GM12878 (cell line): ENCODE results near the gene UNC13B. TPM values are rescaled to one million over a fixed set of nuclear protein-coding genes. Genes with fewer than 3 reads are reported as not detected.

Experiments used
- ATAC-seq: fragments of 200-7000 bp; cut with Tn5 transposase; 3 replicates; pipeline ENCODE4 v1.9.1; 2020; ENCODE audit warnings: mild to moderate bottlenecking, moderate library complexity
- BruUV-seq: library from RNA; stranded (reverse); fragments of 400-500 nt; replicated peaks from 2 replicates; lab custom pipeline; 2021; lab: Mats Ljungman, UMichigan
- CTCF ChIA-PET: fragments of 300-600 bp; sonication (Branson Sonifier 250); formaldehyde crosslinking; extraction: SDS; loops from one replicate; lab custom pipeline; 2021; ENCODE audit warnings: inconsistent platforms; lab: Yijun Ruan, JAX
- POLR2A ChIA-PET: fragments of 350-600 bp; formaldehyde crosslinking; extraction: SDS; loops from one replicate; lab custom pipeline; 2021; ENCODE audit warnings: inconsistent platforms; lab: Charles Lee
- RAD21 ChIA-PET: fragments of 300-600 bp; sonication (Branson Sonifier 250); formaldehyde crosslinking; loops from one replicate; lab custom pipeline; 2023; ENCODE audit warnings: antibody characterized with exemption; ENCODE audit not compliant: unreplicated experiment; lab: Charles Lee
- SMC1A ChIA-PET: fragments of 300-600 bp; sonication (Branson Sonifier 250); formaldehyde crosslinking; loops from one replicate; lab custom pipeline; 2023; ENCODE audit not compliant: unreplicated experiment, uncharacterized antibody; lab: Charles Lee
- DNase-seq: peaks from one replicate; pipeline ENCODE4 v3.0.0-alpha.2; 2011; ENCODE audit warnings: low read depth, low spot score
- FAIRE-seq: peaks from 3 replicates; lab custom pipeline; 2011; peaks lifted over from hg19 to GRCh38; lab: Jason Lieb, UNC
- H2AFZ ChIP-seq: 2 replicates; pipeline ENCODE4 v1.6.0; 2011; ENCODE audit warnings: low read depth, low read length, control low read depth; ENCODE audit not compliant: control insufficient read depth
- H3K27ac ChIP-seq: 2 replicates; pipeline ENCODE4 v1.5.1; 2011; ENCODE audit warnings: control low read depth; ENCODE audit not compliant: control insufficient read depth, insufficient read depth
- H3K27me3 ChIP-seq, 2 experiments: replicated peaks in 1 of 2; 2 replicates each; pipeline versions ENCODE4 v1.6.0 to v1.6.1; 2011; ENCODE audit warnings: low read length in 1 of 2; ENCODE audit not compliant: control insufficient read depth in 2 of 2, insufficient read depth in 2 of 2
- H3K36me3 ChIP-seq, 2 experiments: 2 replicates each; pipeline ENCODE4 v1.5.1; 2011; ENCODE audit warnings: low read length in 1 of 2; ENCODE audit not compliant: control insufficient read depth in 2 of 2, insufficient read depth in 2 of 2
- H3K4me1 ChIP-seq: 2 replicates; pipeline ENCODE4 v1.6.1; 2011; ENCODE audit warnings: mild to moderate bottlenecking, low read length, moderate library complexity, mixed read lengths; ENCODE audit not compliant: control insufficient read depth, insufficient read depth
- H3K4me2 ChIP-seq: 2 replicates; pipeline ENCODE4 v1.6.0; 2011; ENCODE audit warnings: control low read depth; ENCODE audit not compliant: control insufficient read depth, insufficient read depth
- H3K4me3 ChIP-seq: fragments of 200-600 bp; sonication (generic); 2 replicates; pipeline ENCODE4 v1.5.1; 2016
- H3K79me2 ChIP-seq: 2 replicates; pipeline ENCODE4 v1.6.0; 2011; ENCODE audit warnings: low read length; ENCODE audit not compliant: control insufficient read depth, insufficient read depth
- H3K9ac ChIP-seq: 2 replicates; pipeline ENCODE4 v1.8.0; 2011; ENCODE audit warnings: low read length, control low read depth, mixed read lengths; ENCODE audit not compliant: control insufficient read depth, insufficient read depth
- H3K9me3 ChIP-seq: replicated peaks from 3 replicates; pipeline ENCODE4 v1.5.1; 2011; ENCODE audit warnings: mild to moderate bottlenecking, low read length; ENCODE audit not compliant: control insufficient read depth, insufficient read depth
- H4K20me1 ChIP-seq: 2 replicates; pipeline ENCODE4 v1.6.0; 2011; ENCODE audit not compliant: control insufficient read depth, insufficient read depth
- EP300 ChIP-seq, 2 experiments: fragments of 150-350 bp in 1 of 2; IDR thresholded peaks; 2 replicates each; pipeline ENCODE4 v1.6.1; 2011 to 2012; ENCODE audit warnings: low read depth in 2 of 2, low read length in 2 of 2, borderline replicate concordance in 1 of 2, improper control_type of control experiment in 1 of 2, inconsistent platforms in 1 of 2; ENCODE audit not compliant: control insufficient read depth in 1 of 2
- KLF5 ChIP-seq: fragments of 450-650 bp; IDR thresholded peaks from 2 replicates; pipeline ENCODE4 v1.6.1; 2014; ENCODE audit warnings: mild to moderate bottlenecking; ENCODE audit not compliant: partially characterized antibody
- LARP7 ChIP-seq: fragments of 450-650 bp; IDR thresholded peaks from 2 replicates; pipeline ENCODE4 v1.6.1; 2017; ENCODE audit warnings: mild to moderate bottlenecking
- POLR2AphosphoS2 ChIP-seq: IDR thresholded peaks from 2 replicates; pipeline ENCODE4 v1.6.1; 2011; ENCODE audit warnings: low read depth, mild to moderate bottlenecking, low read length, improper control_type of control experiment, moderate library complexity
- POLR2AphosphoS5 ChIP-seq: IDR thresholded peaks from 2 replicates; pipeline ENCODE4 v1.6.1; 2011; ENCODE audit warnings: mild to moderate bottlenecking, low read length, inconsistent platforms
- RBBP5 ChIP-seq: fragments of 200-600 bp; sonication (generic); conservative IDR thresholded peaks from 2 replicates; pipeline ENCODE4 v1.6.1; 2016
- SREBF1 ChIP-seq: IDR thresholded peaks from 2 replicates; pipeline ENCODE4 v1.6.1; 2012; ENCODE audit warnings: mild to moderate bottlenecking, low read length
- ZNF207 ChIP-seq: fragments of 450-650 bp; IDR thresholded peaks from 2 replicates; pipeline ENCODE4 v1.6.1; 2014; ENCODE audit warnings: antibody characterized with exemption, mild to moderate bottlenecking, borderline replicate concordance
- ZNF274 ChIP-seq: IDR thresholded peaks from one replicate; pipeline ENCODE4 v1.8.0; 2011; ENCODE audit not compliant: insufficient read length, insufficient read depth
- ZNF622 ChIP-seq: fragments of 450-650 bp; IDR thresholded peaks from 2 replicates; pipeline ENCODE4 v1.6.1; 2017; ENCODE audit warnings: mild to moderate bottlenecking, inconsistent platforms
- ZZZ3 ChIP-seq: IDR thresholded peaks from 2 replicates; pipeline ENCODE4 v1.6.1; 2011; ENCODE audit warnings: low read depth; ENCODE audit not compliant: control insufficient read depth, insufficient read length
- WGBS: methylation state at CpG from one replicate; pipeline ENCODE4 v1.1.6; 2016; ENCODE audit warnings: low lambda C conversion rate; ENCODE audit not compliant: insufficient replicate concordance, insufficient coverage; ENCODE audit errors: missing lambda C conversion rate; 5-methylcytosine and 5-hydroxymethylcytosine counted together
- in situ Hi-C: fragments of 300-500 bp; cut with MboI; formaldehyde crosslinking; loops from 9 replicates; pipeline ENCODE4 v1.14.3; 2018; ENCODE audit warnings: mixed read lengths
- intact Hi-C: fragments of 100-400 bp; cut with micrococcal nuclease; formaldehyde crosslinking; loops from one replicate; pipeline ENCODE4 v1.14.2; 2022; ENCODE audit not compliant: unreplicated experiment
- polyA plus RNA-seq, 11 experiments: library from polyadenylated mRNA; depleted of rRNA in 4 of 11; unstranded in 6 of 11; stranded (reverse) in 5 of 11; fragments of >200 nt; fragmentation: Nextera tagmentation in 4 of 11; fragmentation: Illumina TruSeq in 1 of 11; extraction: Ambion mirVana in 4 of 11; extraction: Trizol in 1 of 11; gene quantifications; 1 replicate in 1 of 11; 2 replicates in 10 of 11; pipeline versions ENCODE4 v1.2.1 to v1.2.3, GENCODE V29; 2011 to 2016; ENCODE audit warnings: inconsistent platforms in 2 of 11, missing spikeins in 2 of 11, low read depth in 1 of 11
- total RNA-seq, 4 experiments: library from RNA; depleted of rRNA in 3 of 4; stranded (reverse); fragments of >200 nt in 3 of 4; fragmentation: Illumina TruSeq in 1 of 4; extraction: Trizol in 1 of 4; gene quantifications; 2 replicates each; pipeline versions ENCODE4 v1.2.1 to v1.2.3, GENCODE V29; 2013 to 2021
- TF ChIP-seq, protein P1 (sequence below): fragments of 450-650 bp; IDR thresholded peaks from 2 replicates; pipeline ENCODE4 v1.6.1; 2014; ENCODE audit warnings: mild to moderate bottlenecking
- TF ChIP-seq, protein P2 (sequence below): fragments of 450-650 bp; IDR thresholded peaks from 2 replicates; pipeline ENCODE4 v1.6.1; 2016; ENCODE audit warnings: mild to moderate bottlenecking, moderate library complexity, borderline replicate concordance
- TF ChIP-seq, protein P3 (sequence below): fragments of 150-350 bp; IDR thresholded peaks from 2 replicates; pipeline ENCODE4 v1.6.1; 2016; ENCODE audit warnings: low read depth, low read length

The UNC13B gene
- total and polyA plus RNA-seq, 10 of the 15 experiments (the other 5 are each of a cell fraction or from before 2014, with no cell fraction given) = under 0.01 to 0.42 (median 0.06) TPM; not detected in 4

DNA sequence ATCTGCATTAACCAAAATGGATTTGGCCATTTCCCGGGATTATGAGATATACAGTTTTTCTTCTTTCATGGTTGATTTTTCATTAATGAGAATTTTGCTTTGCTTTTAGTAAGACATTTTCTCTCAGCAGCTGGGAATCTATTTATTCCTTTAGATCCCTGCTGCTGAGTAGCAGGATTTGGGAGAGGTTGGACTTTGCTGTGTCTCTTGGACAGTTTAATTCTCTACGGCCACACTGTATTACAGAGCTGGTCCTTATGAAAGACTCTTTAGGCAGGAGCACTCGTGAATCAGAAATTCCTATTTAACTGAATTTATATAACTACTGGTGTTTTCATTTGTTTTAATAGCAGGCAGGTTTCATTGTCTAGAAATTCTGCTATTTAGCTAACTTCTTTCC is 1.6 kb downstream of the UNC13B start (continued):
- TF ChIP-seq ZNF274 = no peak
- TF ChIP-seq POLR2AphosphoS5 = no peak
- TF ChIP-seq, protein P1, sequence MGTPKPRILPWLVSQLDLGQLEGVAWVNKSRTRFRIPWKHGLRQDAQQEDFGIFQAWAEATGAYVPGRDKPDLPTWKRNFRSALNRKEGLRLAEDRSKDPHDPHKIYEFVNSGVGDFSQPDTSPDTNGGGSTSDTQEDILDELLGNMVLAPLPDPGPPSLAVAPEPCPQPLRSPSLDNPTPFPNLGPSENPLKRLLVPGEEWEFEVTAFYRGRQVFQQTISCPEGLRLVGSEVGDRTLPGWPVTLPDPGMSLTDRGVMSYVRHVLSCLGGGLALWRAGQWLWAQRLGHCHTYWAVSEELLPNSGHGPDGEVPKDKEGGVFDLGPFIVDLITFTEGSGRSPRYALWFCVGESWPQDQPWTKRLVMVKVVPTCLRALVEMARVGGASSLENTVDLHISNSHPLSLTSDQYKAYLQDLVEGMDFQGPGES = no peak
- TF ChIP-seq, protein P2, sequence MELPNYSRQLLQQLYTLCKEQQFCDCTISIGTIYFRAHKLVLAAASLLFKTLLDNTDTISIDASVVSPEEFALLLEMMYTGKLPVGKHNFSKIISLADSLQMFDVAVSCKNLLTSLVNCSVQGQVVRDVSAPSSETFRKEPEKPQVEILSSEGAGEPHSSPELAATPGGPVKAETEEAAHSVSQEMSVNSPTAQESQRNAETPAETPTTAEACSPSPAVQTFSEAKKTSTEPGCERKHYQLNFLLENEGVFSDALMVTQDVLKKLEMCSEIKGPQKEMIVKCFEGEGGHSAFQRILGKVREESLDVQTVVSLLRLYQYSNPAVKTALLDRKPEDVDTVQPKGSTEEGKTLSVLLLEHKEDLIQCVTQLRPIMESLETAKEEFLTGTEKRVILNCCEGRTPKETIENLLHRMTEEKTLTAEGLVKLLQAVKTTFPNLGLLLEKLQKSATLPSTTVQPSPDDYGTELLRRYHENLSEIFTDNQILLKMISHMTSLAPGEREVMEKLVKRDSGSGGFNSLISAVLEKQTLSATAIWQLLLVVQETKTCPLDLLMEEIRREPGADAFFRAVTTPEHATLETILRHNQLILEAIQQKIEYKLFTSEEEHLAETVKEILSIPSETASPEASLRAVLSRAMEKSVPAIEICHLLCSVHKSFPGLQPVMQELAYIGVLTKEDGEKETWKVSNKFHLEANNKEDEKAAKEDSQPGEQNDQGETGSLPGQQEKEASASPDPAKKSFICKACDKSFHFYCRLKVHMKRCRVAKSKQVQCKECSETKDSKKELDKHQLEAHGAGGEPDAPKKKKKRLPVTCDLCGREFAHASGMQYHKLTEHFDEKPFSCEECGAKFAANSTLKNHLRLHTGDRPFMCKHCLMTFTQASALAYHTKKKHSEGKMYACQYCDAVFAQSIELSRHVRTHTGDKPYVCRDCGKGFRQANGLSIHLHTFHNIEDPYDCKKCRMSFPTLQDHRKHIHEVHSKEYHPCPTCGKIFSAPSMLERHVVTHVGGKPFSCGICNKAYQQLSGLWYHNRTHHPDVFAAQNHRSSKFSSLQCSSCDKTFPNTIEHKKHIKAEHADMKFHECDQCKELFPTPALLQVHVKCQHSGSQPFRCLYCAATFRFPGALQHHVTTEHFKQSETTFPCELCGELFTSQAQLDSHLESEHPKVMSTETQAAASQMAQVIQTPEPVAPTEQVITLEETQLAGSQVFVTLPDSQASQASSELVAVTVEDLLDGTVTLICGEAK = no peak
- no peak for TF ChIP-seq SREBF1

DNA sequence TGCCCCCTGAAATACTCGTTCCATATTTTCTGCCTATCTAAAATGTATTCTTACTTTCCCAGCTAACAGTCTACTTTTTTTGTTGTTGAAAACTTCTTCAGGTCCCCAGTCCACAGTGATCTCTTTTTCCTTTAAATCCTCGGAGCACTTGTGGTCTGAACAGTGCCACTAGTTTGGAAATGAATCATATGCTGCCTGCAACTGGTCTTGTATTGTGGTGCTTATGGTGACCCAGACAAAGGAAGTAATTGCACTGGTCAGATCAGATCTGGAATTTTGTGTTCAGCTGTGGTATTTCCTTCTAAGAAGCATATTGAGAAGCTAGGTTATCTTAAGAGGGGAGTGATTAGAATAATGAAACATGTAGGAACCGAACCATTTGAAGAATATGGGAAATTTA is 2.9 kb downstream of the UNC13B start:
- Histone ChIP-seq H3K79me2 (no peaks in the 10 kb centered on the region), H3K27me3 (no peaks in the 10 kb centered on the region), H3K9ac (no peak overlapping the region), H3K36me3 (no peaks in the 10 kb centered on the region), H4K20me1 (no peaks in the 10 kb centered on the region), H3K4me1 (no peaks in the 10 kb centered on the region; the same call in 1 of the 2 replicates), H3K9me3 (no peaks in the 10 kb centered on the region; the same call in 2 of the 3 replicates), H3K4me3 (no peak overlapping the region), H3K4me2 (no peak overlapping the region; the same call in 1 of the 2 replicates), H2AFZ (no peak overlapping the region), H3K27ac (no peak overlapping the region)
- FAIRE-seq (no peak), DNase-seq (no peak), ATAC-seq (no peak)
- intact Hi-C loops (no loop called here), in situ Hi-C loops (no loop called here)
- ChIA-PET POLR2A (no interaction called here), CTCF (no interaction called here), RAD21 (no interaction called here), SMC1A (no interaction called here)
- BruUV-seq = no TSS peak
- 15% methylated on average over 3 of the region's 3 CpGs for WGBS
- TF ChIP-seq POLR2AphosphoS2 (no peak), ZNF207 (no peak), RBBP5 (no peak), ZZZ3 (no peak), ZNF622 (no peak), EP300 (IDR thresholded peaks at IDR 0.05; ENCODE audit: borderline replicate concordance in 1 of 2, control insufficient read depth in 1 of 2, low read depth in 2 of 2, low read length in 2 of 2) (no peak), KLF5 (no peak), LARP7 (no peak)
- TF ChIP-seq, protein P3, sequence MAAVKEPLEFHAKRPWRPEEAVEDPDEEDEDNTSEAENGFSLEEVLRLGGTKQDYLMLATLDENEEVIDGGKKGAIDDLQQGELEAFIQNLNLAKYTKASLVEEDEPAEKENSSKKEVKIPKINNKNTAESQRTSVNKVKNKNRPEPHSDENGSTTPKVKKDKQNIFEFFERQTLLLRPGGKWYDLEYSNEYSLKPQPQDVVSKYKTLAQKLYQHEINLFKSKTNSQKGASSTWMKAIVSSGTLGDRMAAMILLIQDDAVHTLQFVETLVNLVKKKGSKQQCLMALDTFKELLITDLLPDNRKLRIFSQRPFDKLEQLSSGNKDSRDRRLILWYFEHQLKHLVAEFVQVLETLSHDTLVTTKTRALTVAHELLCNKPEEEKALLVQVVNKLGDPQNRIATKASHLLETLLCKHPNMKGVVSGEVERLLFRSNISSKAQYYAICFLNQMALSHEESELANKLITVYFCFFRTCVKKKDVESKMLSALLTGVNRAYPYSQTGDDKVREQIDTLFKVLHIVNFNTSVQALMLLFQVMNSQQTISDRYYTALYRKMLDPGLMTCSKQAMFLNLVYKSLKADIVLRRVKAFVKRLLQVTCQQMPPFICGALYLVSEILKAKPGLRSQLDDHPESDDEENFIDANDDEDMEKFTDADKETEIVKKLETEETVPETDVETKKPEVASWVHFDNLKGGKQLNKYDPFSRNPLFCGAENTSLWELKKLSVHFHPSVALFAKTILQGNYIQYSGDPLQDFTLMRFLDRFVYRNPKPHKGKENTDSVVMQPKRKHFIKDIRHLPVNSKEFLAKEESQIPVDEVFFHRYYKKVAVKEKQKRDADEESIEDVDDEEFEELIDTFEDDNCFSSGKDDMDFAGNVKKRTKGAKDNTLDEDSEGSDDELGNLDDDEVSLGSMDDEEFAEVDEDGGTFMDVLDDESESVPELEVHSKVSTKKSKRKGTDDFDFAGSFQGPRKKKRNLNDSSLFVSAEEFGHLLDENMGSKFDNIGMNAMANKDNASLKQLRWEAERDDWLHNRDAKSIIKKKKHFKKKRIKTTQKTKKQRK = no peak
